ENCODE results near the gene AHSP. TPM values are rescaled to one million over a fixed set of nuclear protein-coding genes. Genes with fewer than 3 reads are reported as not detected.
"Not testable (repeated sequence)": the region's sequence is repeated elsewhere in the genome, so short reads cannot be mapped to it uniquely, and the experiment has no call there.

AHSP gene
- total RNA-seq, 1 donor from 2014 or later, result not detected

DNA sequence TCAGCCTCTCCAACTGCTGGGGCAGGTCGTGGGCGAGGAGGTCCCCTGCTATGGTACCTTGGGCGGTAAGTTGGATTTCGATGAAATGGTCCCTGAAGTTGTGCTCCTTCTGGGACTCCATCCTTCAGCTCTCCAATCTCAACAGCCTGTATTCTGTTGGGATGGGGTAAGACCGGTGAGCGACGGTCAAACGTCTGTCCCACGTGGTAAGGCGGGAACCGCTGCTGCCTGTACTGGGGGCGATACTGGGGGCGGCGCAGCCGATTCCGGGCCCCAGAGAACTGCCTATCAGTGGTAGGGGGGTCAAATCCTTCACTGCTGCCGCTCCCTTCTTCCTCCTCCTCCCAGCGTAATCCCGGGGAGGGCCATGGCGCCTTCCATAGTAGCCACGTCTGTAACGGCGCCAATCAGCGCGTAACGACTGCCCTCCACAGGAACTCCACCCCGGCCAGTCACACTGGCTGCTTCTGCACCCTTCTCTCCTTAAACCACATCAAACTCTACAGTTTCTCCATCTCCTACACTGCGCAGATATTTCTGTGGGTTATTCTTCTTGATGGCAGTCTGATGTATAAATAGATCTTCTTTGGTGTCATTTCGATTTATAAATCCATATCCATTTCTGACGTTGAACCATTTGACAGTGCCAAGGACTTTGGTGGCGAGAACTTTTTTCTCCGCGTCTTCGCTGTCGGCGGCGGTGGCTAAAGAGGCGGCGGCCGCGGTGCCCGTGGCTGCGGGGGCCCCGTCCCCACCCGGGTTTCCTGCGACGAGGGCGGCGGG lies 41.1 kb downstream of the AHSP start:
- peaks cover 76% of the 10 kb centered on the region for H3K27me3 Mint-ChIP-seq (ENCODE audit: low read depth)
- TF ChIP-seq, protein P1, sequence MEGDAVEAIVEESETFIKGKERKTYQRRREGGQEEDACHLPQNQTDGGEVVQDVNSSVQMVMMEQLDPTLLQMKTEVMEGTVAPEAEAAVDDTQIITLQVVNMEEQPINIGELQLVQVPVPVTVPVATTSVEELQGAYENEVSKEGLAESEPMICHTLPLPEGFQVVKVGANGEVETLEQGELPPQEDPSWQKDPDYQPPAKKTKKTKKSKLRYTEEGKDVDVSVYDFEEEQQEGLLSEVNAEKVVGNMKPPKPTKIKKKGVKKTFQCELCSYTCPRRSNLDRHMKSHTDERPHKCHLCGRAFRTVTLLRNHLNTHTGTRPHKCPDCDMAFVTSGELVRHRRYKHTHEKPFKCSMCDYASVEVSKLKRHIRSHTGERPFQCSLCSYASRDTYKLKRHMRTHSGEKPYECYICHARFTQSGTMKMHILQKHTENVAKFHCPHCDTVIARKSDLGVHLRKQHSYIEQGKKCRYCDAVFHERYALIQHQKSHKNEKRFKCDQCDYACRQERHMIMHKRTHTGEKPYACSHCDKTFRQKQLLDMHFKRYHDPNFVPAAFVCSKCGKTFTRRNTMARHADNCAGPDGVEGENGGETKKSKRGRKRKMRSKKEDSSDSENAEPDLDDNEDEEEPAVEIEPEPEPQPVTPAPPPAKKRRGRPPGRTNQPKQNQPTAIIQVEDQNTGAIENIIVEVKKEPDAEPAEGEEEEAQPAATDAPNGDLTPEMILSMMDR (IDR thresholded peaks at IDR 0.05; ENCODE audit: unreplicated experiment), result no peak
- no peaks in the 10 kb centered on the region for H3K4me1 Mint-ChIP-seq
- no peak for DNase-seq (ENCODE audit: low spot score in 2 of 2, unreplicated experiment in 2 of 2)
- peak overlapping the region; percentile 13 for H3K4me3 Mint-ChIP-seq
- no peak overlapping the region for H3K27ac Mint-ChIP-seq
- H3K36me3 Mint-ChIP-seq, result no peaks in the 10 kb centered on the region
- H3K9me3 Mint-ChIP-seq, result peaks cover 39% of the 10 kb centered on the region

DNA sequence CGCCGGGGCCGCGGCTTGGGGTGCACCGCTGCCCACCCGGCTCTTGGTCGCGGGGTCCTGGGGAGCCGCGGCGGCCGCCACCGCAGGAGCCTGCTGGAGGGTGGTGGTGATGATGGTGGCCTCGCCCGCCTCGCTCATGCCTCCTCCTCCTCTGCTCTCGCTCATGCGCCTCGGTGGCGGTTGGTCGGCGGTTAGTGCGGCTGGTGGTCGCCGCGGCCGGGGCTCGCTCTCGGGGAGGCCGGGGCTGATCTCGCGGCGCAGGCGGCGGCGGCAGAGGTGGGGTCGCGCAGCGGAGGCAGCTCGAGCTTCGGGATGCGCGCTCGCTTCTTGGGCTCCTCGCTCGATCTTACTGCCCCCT lies 41.6 kb downstream of the AHSP start:
- Mint-ChIP-seq H3K4me3 (no peak overlapping the region), H3K4me1 (no peaks in the 10 kb centered on the region), H3K27ac (no peak overlapping the region), H3K9me3 (peaks cover 41% of the 10 kb centered on the region), H3K27me3 (ENCODE audit: low read depth) (peaks cover 72% of the 10 kb centered on the region), H3K36me3 (no peaks in the 10 kb centered on the region)
- TF ChIP-seq, protein P1 (IDR thresholded peaks at IDR 0.05; ENCODE audit: unreplicated experiment), result no peak
- DNase-seq (ENCODE audit: low spot score in 2 of 2, unreplicated experiment in 2 of 2), result no peak

DNA sequence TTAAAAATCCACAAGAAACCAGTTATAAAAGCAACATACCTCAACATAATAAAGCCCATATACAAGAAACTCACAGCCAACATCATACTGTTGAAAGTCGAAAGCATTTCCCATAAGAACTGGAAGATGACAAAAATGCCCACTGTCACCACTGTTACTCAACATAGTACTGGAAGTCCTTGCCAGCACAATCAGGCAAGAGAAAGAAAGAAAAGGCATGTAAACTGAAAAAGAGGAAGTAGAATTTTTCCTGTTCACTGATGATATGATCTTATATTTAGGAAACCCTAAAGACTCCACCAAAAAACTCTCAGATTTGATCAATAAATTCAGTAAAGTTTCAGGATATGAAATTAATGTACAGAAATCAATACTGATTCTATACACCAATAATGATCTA lies 45.1 kb downstream of the AHSP start:
- no peak for DNase-seq (ENCODE audit: low spot score in 2 of 2, unreplicated experiment in 2 of 2)

DNA sequence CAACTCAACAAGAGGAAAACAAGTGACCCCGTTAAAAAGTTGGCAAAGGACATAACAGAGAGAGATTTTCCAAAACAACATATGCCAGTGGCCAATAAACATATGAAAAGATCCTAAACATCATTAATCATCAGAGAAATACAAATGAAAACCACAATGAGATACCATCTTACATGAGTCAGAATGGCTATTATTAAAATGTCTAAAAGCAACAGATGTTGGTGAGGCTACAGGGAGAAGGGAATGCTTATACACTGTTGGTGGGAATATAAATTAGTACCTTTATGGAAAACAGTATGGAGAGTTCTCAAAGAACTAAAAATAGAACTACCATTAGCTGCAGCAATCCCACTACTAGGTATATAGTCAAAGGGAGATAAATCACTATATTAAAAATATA lies 46.5 kb downstream of the AHSP start:
- H3K4me3 Mint-ChIP-seq; H3K27ac Mint-ChIP-seq; H3K4me1 Mint-ChIP-seq; DNase-seq (ENCODE audit: low spot score in 2 of 2, unreplicated experiment in 2 of 2); H3K36me3 Mint-ChIP-seq: not testable (repeated sequence)
- Mint-ChIP-seq H3K27me3 (ENCODE audit: low read depth) (peaks cover 28% of the 10 kb centered on the region), H3K9me3 (peaks cover 60% of the 10 kb centered on the region)

More for the DNA sequence above, 45.1 kb downstream of the AHSP start:
- TF ChIP-seq, protein P1 (IDR thresholded peaks at IDR 0.05; ENCODE audit: unreplicated experiment), result no peak
- H3K4me1 Mint-ChIP-seq, result no peaks in the 10 kb centered on the region
- H3K4me3 Mint-ChIP-seq, result no peak overlapping the region
- H3K27me3 Mint-ChIP-seq (ENCODE audit: low read depth), result peaks cover 41% of the 10 kb centered on the region
- H3K36me3 Mint-ChIP-seq, result no peaks in the 10 kb centered on the region
- H3K9me3 Mint-ChIP-seq, result peaks cover 53% of the 10 kb centered on the region
- no peak overlapping the region for H3K27ac Mint-ChIP-seq

DNA sequence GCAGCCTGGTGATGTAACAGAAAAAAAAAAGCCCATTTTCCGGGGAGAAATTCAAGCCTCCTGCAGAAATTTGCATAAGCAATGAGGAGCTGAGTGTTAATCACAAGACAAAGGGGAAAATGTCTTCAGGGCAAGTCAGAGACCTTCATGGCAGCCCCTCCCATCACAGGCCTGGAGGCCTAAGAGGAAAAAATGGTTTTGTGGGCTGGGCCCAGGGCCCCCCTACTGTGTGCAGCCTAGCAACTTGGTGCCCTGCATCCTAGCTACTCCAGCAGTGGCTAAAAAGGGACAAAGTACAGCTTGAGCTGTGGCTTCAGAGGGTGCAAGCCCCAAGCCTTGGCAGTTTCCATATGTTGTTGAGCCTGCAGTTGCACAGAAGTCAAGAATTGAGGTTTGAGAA lies 49.7 kb downstream of the AHSP start:
- TF ChIP-seq, protein P1 (IDR thresholded peaks at IDR 0.05; ENCODE audit: unreplicated experiment), result no peak
- Mint-ChIP-seq H3K9me3 (peaks cover 64% of the 10 kb centered on the region), H3K27me3 (ENCODE audit: low read depth) (peaks cover 4% of the 10 kb centered on the region)

More for the DNA sequence above, 49.7 kb downstream of the AHSP start:
- no peaks in the 10 kb centered on the region for H3K4me1 Mint-ChIP-seq
- no peak overlapping the region for H3K27ac Mint-ChIP-seq
- peaks cover 1% of the 10 kb centered on the region for H3K36me3 Mint-ChIP-seq
- no peak overlapping the region for H3K4me3 Mint-ChIP-seq
- DNase-seq (ENCODE audit: low spot score in 2 of 2, unreplicated experiment in 2 of 2), result no peak

Other genes starting within 250 kb of the AHSP start
- not detected in 3 replicates for gene ITGAX, start 172.7 kb upstream of the AHSP start, total RNA-seq
- gene ITGAD, start 134.6 kb upstream of the AHSP start, total RNA-seq, result not detected in 3 replicates
- not detected in 3 replicates for gene COX6A2, start 99.5 kb upstream of the AHSP start, total RNA-seq
- gene ZNF843, start 85.1 kb upstream of the AHSP start, total RNA-seq, result 2.7 to 3.6 TPM (median 3.2 TPM) in 3 replicates
- 17.0 to 18.5 TPM (median 17.7 TPM) in 3 replicates for gene ARMC5, start 68.4 kb upstream of the AHSP start, total RNA-seq
- 35.5 to 39.4 TPM (median 38.1 TPM) in 3 replicates for gene TGFB1I1, start 55.7 kb upstream of the AHSP start, total RNA-seq
- gene SLC5A2, start 44.8 kb upstream of the AHSP start, total RNA-seq, result 0.36 to 0.53 TPM (median 0.36 TPM) in 3 replicates
- 78.1 to 88.9 TPM (median 86.2 TPM) in 3 replicates for gene RUSF1, start 19.5 kb upstream of the AHSP start, total RNA-seq

All from mesothelial cell of epicardium (in vitro differentiated cells).